ENCODE results near the gene EDN2.

EDN2 gene

DNA sequence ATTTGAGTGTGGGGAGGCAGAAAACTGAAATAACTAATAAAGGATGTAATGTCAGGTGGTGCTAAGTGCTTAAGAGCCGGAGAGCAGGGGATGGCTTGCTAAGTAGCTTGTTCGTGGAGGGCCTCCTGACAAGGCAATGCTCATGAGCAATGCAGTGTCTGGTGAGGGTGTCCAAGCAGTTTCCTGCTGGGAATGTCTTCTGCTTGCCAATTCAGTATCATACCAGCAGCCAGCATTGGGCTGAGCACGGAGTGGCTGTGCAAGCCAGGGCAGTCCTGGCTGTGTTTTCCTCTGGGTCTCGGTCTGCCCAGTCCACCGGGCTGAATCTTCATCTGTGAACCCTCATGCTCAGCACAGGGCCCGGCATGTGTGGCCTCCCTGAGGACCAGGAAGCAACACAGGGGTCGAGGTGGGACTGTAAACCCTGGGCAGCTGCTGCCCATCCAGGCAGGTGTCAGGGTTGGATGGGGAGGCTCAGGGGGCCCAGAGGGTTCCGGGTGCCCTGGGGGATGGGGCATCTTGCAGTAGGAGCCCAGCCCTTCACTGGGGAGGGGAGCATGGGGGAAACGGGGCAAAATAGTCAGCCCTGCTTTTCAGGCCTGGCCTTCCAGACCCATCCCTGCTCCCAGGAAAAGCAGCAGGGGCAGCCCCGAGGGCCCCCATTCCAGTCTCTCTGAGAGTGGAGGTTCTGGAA, 27.5 kb downstream of the EDN2 start:
- no peak overlapping the region for H3K27ac ChIP-seq (ENCODE audit: extremely low read depth, low read depth, low read length)
- H3K4me3 ChIP-seq (ENCODE audit: low read depth, low read length), result no peak overlapping the region
- ChIA-PET POLR2A (no interaction called here), CTCF (interaction anchor here (1.0 to 1.2 kb wide), 2 partner anchors 24 to 35 kb away, joined by 3 to 5 read pairs; no protein-coding TSS in a partner anchor)
- no peaks in the 10 kb centered on the region for H3K36me3 ChIP-seq (ENCODE audit: control insufficient read depth in 2 of 2, insufficient read depth in 1 of 2, low read length in 2 of 2)
- no peaks in the 10 kb centered on the region for H3K9me3 ChIP-seq (ENCODE audit: control insufficient read depth, insufficient read depth, low read depth, low read length)
- no peaks in the 10 kb centered on the region for H3K4me1 ChIP-seq (ENCODE audit: control insufficient read depth, insufficient read depth, low read length)
- TF ChIP-seq ZNF391 (tag by site-specific recombination; IDR thresholded peaks at IDR 0.05; ENCODE audit: borderline replicate concordance, low read depth), result no peak

DNA sequence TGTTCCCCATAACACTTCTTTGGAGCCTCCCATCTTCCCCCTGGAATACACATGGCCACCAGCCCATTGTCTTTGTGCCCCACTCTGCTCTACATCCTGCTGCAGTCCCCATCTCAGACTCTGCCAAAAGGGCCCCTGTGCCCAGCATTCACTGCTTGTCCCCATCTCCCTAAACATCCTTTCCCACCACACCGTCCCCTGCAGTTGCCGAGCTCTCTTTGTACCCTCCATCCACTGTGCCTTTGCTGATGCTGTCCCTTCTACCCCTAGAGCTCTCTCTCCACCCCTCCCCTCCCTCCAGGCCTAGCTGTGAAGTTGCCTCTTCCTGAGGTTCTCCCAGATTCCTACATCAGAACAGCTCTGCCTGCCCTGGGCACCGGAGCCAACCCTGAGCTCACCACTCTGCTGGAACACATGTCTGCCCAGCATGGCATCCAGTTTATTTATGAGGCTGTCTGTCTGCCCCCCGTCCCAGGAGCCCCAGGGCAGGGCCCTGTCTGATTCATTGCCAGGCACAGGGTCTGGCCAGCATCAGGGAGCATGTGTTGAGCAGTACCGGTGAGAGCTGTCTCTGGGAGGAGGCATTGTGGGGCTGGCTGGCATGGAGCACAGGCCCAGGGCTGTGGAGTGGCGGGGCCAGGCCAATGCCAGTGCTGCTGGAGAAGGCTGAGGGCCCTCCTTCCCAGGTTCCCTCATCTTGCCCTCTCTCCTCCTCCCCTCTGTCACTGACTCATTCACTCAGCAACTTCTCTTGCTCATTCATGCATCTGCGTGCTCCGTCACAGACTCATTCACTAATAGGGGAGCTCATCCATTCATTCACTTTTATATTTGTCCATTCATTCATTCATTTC, 28.8 kb downstream of the EDN2 start:
- no peaks in the 10 kb centered on the region for H3K4me1 ChIP-seq (ENCODE audit: control insufficient read depth, insufficient read depth, low read length)
- H3K27ac ChIP-seq (ENCODE audit: extremely low read depth, low read depth, low read length), result no peak overlapping the region
- H3K4me3 ChIP-seq (ENCODE audit: low read depth, low read length), result no peak overlapping the region
- TF ChIP-seq ZBTB20 (tag by site-specific recombination; IDR thresholded peaks at IDR 0.05) (peak; percentile 74), ZIC2 (tag by site-specific recombination; IDR thresholded peaks at IDR 0.05) (peak; percentile 73)
- TF ChIP-seq, protein P1, sequence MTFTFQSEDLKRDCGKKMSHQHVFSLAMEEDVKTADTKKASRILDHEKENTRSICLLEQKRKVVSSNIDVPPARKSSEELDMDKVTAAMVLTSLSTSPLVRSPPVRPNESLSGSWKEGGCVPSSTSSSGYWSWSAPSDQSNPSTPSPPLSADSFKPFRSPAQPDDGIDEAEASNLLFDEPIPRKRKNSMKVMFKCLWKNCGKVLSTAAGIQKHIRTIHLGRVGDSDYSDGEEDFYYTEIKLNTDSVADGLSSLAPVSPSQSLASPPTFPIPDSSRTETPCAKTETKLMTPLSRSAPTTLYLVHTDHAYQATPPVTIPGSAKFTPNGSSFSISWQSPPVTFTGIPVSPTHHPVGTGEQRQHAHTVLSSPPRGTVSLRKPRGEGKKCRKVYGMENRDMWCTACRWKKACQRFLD (tag by site-specific recombination; IDR thresholded peaks at IDR 0.05), result no peak
- H3K9me3 ChIP-seq (ENCODE audit: control insufficient read depth, insufficient read depth, low read depth, low read length), result no peaks in the 10 kb centered on the region
- ChIA-PET CTCF (interaction anchor here (0.6 to 1.2 kb wide), 4 partner anchors 23 to 469 kb away, joined by 3 to 5 read pairs (median 4); no protein-coding TSS in a partner anchor), POLR2A (interaction anchor here (0.6 kb wide), 2 partner anchors 9 to 878 kb away, joined by 3 read pairs; no protein-coding TSS in a partner anchor)
- no peaks in the 10 kb centered on the region for H3K36me3 ChIP-seq (ENCODE audit: control insufficient read depth in 2 of 2, insufficient read depth in 1 of 2, low read length in 2 of 2)

DNA sequence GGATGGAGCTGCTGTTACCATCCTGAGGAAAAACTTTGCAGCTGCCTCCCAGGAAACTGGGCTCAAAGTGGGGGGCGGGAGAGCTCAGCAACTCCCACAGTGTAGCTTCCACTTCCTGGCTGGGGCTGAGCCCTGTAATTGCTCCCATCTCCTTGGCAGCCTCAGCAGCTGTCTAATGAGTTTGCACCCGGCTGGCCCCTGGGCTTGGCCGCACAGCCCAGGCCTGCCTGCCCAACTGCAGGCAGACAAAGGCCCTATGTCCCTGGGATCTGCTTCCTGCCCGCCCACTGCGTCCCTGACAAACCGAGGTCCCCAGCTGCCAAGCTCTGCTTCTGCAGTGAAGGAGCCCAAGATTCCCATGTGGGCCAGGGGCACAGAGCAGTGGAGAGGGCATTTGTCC, 30.1 kb downstream of the EDN2 start:
- CTCF ChIA-PET, result interaction anchor here (0.6 to 1.6 kb wide), 3 partner anchors 10 to 38 kb away, joined by 3 to 4 read pairs (median 3); no protein-coding TSS in a partner anchor
- POLR2A ChIA-PET, result no interaction called here
- TF ChIP-seq SP2 (tag by site-specific recombination; IDR thresholded peaks at IDR 0.05) (no peak), ZNF561 (tag by site-specific recombination; IDR thresholded peaks at IDR 0.05; ENCODE audit: borderline replicate concordance) (no peak), GFI1B (tag by site-specific recombination; IDR thresholded peaks at IDR 0.05) (no peak), ZNF629 (tag by site-specific recombination; IDR thresholded peaks at IDR 0.05) (no peak), ZNF501 (tag by site-specific recombination; IDR thresholded peaks at IDR 0.05) (no peak), ZNF555 (tag by site-specific recombination; conservative IDR thresholded peaks at IDR 0.05) (no peak), ZNF521 (tag by site-specific recombination; IDR thresholded peaks at IDR 0.05) (no peak)
- H3K4me1 ChIP-seq (ENCODE audit: control insufficient read depth, insufficient read depth, low read length), result no peaks in the 10 kb centered on the region
- no peaks in the 10 kb centered on the region for H3K36me3 ChIP-seq (ENCODE audit: control insufficient read depth in 2 of 2, insufficient read depth in 1 of 2, low read length in 2 of 2)
- H3K9me3 ChIP-seq (ENCODE audit: control insufficient read depth, insufficient read depth, low read depth, low read length), result no peaks in the 10 kb centered on the region
- no peak overlapping the region for H3K27ac ChIP-seq (ENCODE audit: extremely low read depth, low read depth, low read length)
- no peak overlapping the region for H3K4me3 ChIP-seq (ENCODE audit: low read depth, low read length)

DNA sequence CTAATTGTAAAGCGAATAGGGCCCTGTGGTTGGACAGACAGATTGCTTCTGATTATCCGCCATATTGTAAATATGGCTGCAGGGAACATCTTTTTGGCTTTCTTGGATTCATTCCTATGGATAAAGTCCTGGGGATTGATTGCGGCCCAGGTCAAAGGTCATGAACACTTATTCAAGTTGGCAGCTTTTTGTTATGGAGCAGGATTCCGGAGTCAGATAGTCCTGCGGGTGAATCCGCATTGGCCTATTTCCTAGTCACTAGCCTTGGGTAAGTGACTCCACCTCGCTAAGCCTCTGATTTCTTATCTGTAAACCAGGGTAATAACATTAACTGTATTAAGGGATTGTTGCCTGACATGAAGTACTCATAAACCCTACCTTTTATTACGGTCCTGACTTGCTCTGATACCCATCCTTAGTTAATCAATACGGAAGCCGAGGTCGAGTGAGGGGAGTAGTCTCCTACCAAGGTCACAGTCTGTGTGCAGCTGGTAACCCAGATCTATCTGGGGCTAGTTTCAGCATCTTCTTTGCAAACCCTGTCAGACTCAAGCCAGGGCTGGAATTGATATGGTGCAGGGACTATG, 31.7 kb downstream of the EDN2 start:
- H3K4me1 ChIP-seq (ENCODE audit: control insufficient read depth, insufficient read depth, low read length), result no peaks in the 10 kb centered on the region
- H3K36me3 ChIP-seq (ENCODE audit: control insufficient read depth in 2 of 2, insufficient read depth in 1 of 2, low read length in 2 of 2), result no peaks in the 10 kb centered on the region
- ChIA-PET CTCF (interaction anchor here (0.6 kb wide), 1 partner anchor 619 kb away, joined by 3 read pairs; no protein-coding TSS in a partner anchor), POLR2A (interaction anchor here (0.5 kb wide), 1 partner anchor 1270 kb away, joined by 7 read pairs; no protein-coding TSS in a partner anchor)
- TF ChIP-seq ZNF202 (tag by site-specific recombination; IDR thresholded peaks at IDR 0.05; ENCODE audit: borderline replicate concordance) (no peak), ZNF211 (tag by site-specific recombination; IDR thresholded peaks at IDR 0.05; ENCODE audit: low read depth) (no peak), KLF7 (tag by site-specific recombination; IDR thresholded peaks at IDR 0.05; ENCODE audit: borderline replicate concordance) (no peak), ZNF311 (tag by site-specific recombination; IDR thresholded peaks at IDR 0.05; ENCODE audit: borderline replicate concordance) (no peak), ZNF169 (tag by site-specific recombination; IDR thresholded peaks at IDR 0.05) (no peak), ZNF37A (tag by site-specific recombination; IDR thresholded peaks at IDR 0.05) (no peak), ZNF175 (tag by site-specific recombination; IDR thresholded peaks at IDR 0.05) (no peak), ZNF433 (tag by site-specific recombination; IDR thresholded peaks at IDR 0.05; ENCODE audit: low read depth) (no peak), ZNF529 (tag by site-specific recombination; IDR thresholded peaks at IDR 0.05; ENCODE audit: insufficient replicate concordance) (no peak)
- H3K4me3 ChIP-seq (ENCODE audit: low read depth, low read length), result no peak overlapping the region
- no peaks in the 10 kb centered on the region for H3K9me3 ChIP-seq (ENCODE audit: control insufficient read depth, insufficient read depth, low read depth, low read length)
- H3K27ac ChIP-seq (ENCODE audit: extremely low read depth, low read depth, low read length), result no peak overlapping the region

Measured in HEK293 (cell line).